Uterus (tissue), 4 donors: ENCODE measurements around the gene EMD. TPM values are rescaled to one million over a fixed set of nuclear protein-coding genes. Genes with fewer than 3 reads are reported as not detected.

Experiments
- DNase-seq, 2 donors: peaks; one replicate each; pipeline ENCODE4 v3.0.0-alpha.2; 2019 to 2020
- H3K27ac ChIP-seq, 2 donors: fragments of 200-600 bp; sonication (generic); 1 replicate in 1 of 2; 2 replicates in 1 of 2; pipeline ENCODE4 v1.5.1; 2016 to 2018
- H3K27me3 ChIP-seq, 2 donors: fragments of 200-600 bp; sonication (generic); one replicate each; pipeline ENCODE4 v1.5.1; 2018 to 2019; ENCODE audit warnings: control low read depth in 1 of 2
- H3K36me3 ChIP-seq, 2 donors: fragments of 200-600 bp; sonication (generic); one replicate each; pipeline ENCODE4 v1.5.1; 2019; ENCODE audit warnings: control low read depth in 1 of 2
- H3K4me1 ChIP-seq, 2 donors: fragments of 200-600 bp; sonication (generic); one replicate each; pipeline ENCODE4 v1.5.1; 2018 to 2019; ENCODE audit warnings: control low read depth in 1 of 2
- H3K4me3 ChIP-seq, 2 donors: fragments of 200-600 bp; sonication (generic); 1 replicate in 1 of 2; 2 replicates in 1 of 2; pipeline ENCODE4 v1.5.1; 2018 to 2019; ENCODE audit warnings: mild to moderate bottlenecking in 1 of 2
- H3K9me3 ChIP-seq, 2 donors: fragments of 200-600 bp; sonication (generic); one replicate each; pipeline ENCODE4 v1.5.1; 2019; ENCODE audit warnings: control low read depth in 1 of 2
- CTCF ChIP-seq, 4 experiments: fragments of 200-600 bp in 2 of 4; fragments of 450-650 bp in 2 of 4; sonication (generic) in 2 of 4; IDR thresholded peaks; one replicate each; pipeline ENCODE4 v1.5.1; 2016 to 2019; ENCODE audit warnings: antibody characterized with exemption in 4 of 4, mild to moderate bottlenecking in 2 of 4, moderate library complexity in 1 of 4
- POLR2A ChIP-seq, 2 donors: fragments of 450-650 bp; IDR thresholded peaks; one replicate each; pipeline ENCODE4 v1.6.1; 2016; ENCODE audit warnings: antibody characterized with exemption in 2 of 2, mild to moderate bottlenecking in 1 of 2, moderate library complexity in 1 of 2
- intact Hi-C: fragments of 100-400 bp; cut with DNase I; formaldehyde crosslinking; loops from one replicate; pipeline ENCODE4 v1.15.1; 2023; ENCODE audit warnings: low total_unique reads
- total RNA-seq, 4 donors: library from RNA; depleted of rRNA in 3 of 4; stranded (reverse); fragments of >200 nt in 3 of 4; gene quantifications; one replicate each; pipeline versions ENCODE4 v1.1.0 to v1.2.4, GENCODE V29; 2014 to 2023
- donor health status: DM: yes; HTN: yes; CAD: no.

EMD gene
- total RNA-seq, 4 donors from 2014 or later = 13.6 to 118 (median 44.4) TPM

- Histone ChIP-seq H3K27me3 (no peaks in the 10 kb centered on the region), H3K9me3 (no peaks in the 10 kb centered on the region), H3K27ac (no peak overlapping the region), H3K4me3 (no peak overlapping the region), H3K36me3 (no peaks in the 10 kb centered on the region), H3K4me1 (no peaks in the 10 kb centered on the region)
- intact Hi-C loops = no loop called here
- peak in 1 of 2 donors; percentile 25 for DNase-seq
- TF ChIP-seq POLR2A (IDR thresholded peaks at IDR 0.05) = no peak
- TF ChIP-seq CTCF (IDR thresholded peaks at IDR 0.05) = no peak
Measured at GRCh38 chrX:154350429-154351182, 28.5 kb upstream of the EMD start.

- intact Hi-C loops = no loop called here
- H3K4me3 ChIP-seq = no peak overlapping the region
- no peaks in the 10 kb centered on the region for H3K4me1 ChIP-seq
- TF ChIP-seq POLR2A (IDR thresholded peaks at IDR 0.05) (no peak), CTCF (IDR thresholded peaks at IDR 0.05) (no peak)
- no peaks in the 10 kb centered on the region for H3K9me3 ChIP-seq
- H3K27me3 ChIP-seq = no peaks in the 10 kb centered on the region
- no peaks in the 10 kb centered on the region for H3K36me3 ChIP-seq
- DNase-seq = peak in 1 of 2 donors; percentile 24
- no peak overlapping the region for H3K27ac ChIP-seq
Measured at GRCh38 chrX:154351183-154352011, 27.7 kb upstream of the EMD start.

- no peaks in the 10 kb centered on the region for H3K36me3 ChIP-seq
- H3K4me1 ChIP-seq = no peaks in the 10 kb centered on the region
- peak in 1 of 2 donors; percentile 20 for DNase-seq
- H3K9me3 ChIP-seq = no peaks in the 10 kb centered on the region
- TF ChIP-seq CTCF (IDR thresholded peaks at IDR 0.05) (no peak), POLR2A (IDR thresholded peaks at IDR 0.05) (no peak)
- no peak overlapping the region for H3K4me3 ChIP-seq
- H3K27me3 ChIP-seq = no peaks in the 10 kb centered on the region
- H3K27ac ChIP-seq = no peak overlapping the region
- intact Hi-C loops = no loop called here
Measured at GRCh38 chrX:154352012-154352401, 27.1 kb upstream of the EMD start.

- intact Hi-C loops = no loop called here
- no peaks in the 10 kb centered on the region for H3K9me3 ChIP-seq
- no peak overlapping the region for H3K27ac ChIP-seq
- no peak for DNase-seq
- H3K4me3 ChIP-seq = no peak overlapping the region
- TF ChIP-seq CTCF (IDR thresholded peaks at IDR 0.05) (no peak), POLR2A (IDR thresholded peaks at IDR 0.05) (no peak)
- no peaks in the 10 kb centered on the region for H3K4me1 ChIP-seq
- no peaks in the 10 kb centered on the region for H3K27me3 ChIP-seq
- no peaks in the 10 kb centered on the region for H3K36me3 ChIP-seq
Measured at GRCh38 chrX:154352466-154352865, 26.6 kb upstream of the EMD start.
